ENCODE results near the gene NSDHL. TPM values are rescaled to one million over a fixed set of nuclear protein-coding genes. Genes with fewer than 3 reads are reported as not detected.

The NSDHL gene
- total and polyA plus RNA-seq, 2 experiments from 2014 or later = 46.2 to 62.9 TPM

GRCh38 chrX:152878976-152879755 lies 48.3 kb downstream of the NSDHL start:
- 67% methylated on average over 16 of the region's 16 CpGs for WGBS (ENCODE audit: low lambda C conversion rate, missing lambda C conversion rate)
- H3K4me1 ChIP-seq (ENCODE audit: insufficient read depth) = no peaks in the 10 kb centered on the region
- no peaks in the 10 kb centered on the region for H3K9me2 ChIP-seq (replicated peaks; ENCODE audit: insufficient read depth)
- no peaks in the 10 kb centered on the region for H3K79me2 ChIP-seq
- no peak overlapping the region for H3K4me3 ChIP-seq
- TF ChIP-seq EZH2phosphoT487 (IDR thresholded peaks at IDR 0.05; ENCODE audit: low read depth, severe bottlenecking, unreplicated experiment) (no peak), CTCF (IDR thresholded peaks at IDR 0.05; ENCODE audit: poor library complexity) (no peak), EZH2 (IDR thresholded peaks at IDR 0.05; ENCODE audit: borderline replicate concordance) (no peak)
- H3K36me3 ChIP-seq (replicated peaks; ENCODE audit: insufficient read depth, low read depth) = no peaks in the 10 kb centered on the region
- DNase-seq (ENCODE audit: low spot score) = no peak
- no peak overlapping the region for H3K4me2 ChIP-seq
- no peaks in the 10 kb centered on the region for H3K27me3 ChIP-seq
- no peak overlapping the region for H3K27ac ChIP-seq
- no peaks in the 10 kb centered on the region for H4K20me1 ChIP-seq (ENCODE audit: insufficient read depth, poor library complexity, severe bottlenecking)
- H2AFZ ChIP-seq = no peak overlapping the region
- no peaks in the 10 kb centered on the region for H3K9me3 ChIP-seq (ENCODE audit: low read depth)

- Histone ChIP-seq H2AFZ (no peak overlapping the region), H3K79me2 (no peaks in the 10 kb centered on the region), H3K36me3 (replicated peaks; ENCODE audit: insufficient read depth, low read depth) (no peaks in the 10 kb centered on the region), H4K20me1 (ENCODE audit: insufficient read depth, poor library complexity, severe bottlenecking) (no peaks in the 10 kb centered on the region), H3K4me2 (no peak overlapping the region), H3K27me3 (no peaks in the 10 kb centered on the region), H3K4me3 (no peak overlapping the region), H3K4me1 (ENCODE audit: insufficient read depth) (no peaks in the 10 kb centered on the region), H3K9me3 (ENCODE audit: low read depth) (no peaks in the 10 kb centered on the region), H3K9me2 (replicated peaks; ENCODE audit: insufficient read depth) (no peaks in the 10 kb centered on the region), H3K27ac (no peak overlapping the region)
- DNase-seq (ENCODE audit: low spot score) = no peak
- WGBS (ENCODE audit: low lambda C conversion rate, missing lambda C conversion rate) = 77% methylated on average over 2 of the region's 2 CpGs
- TF ChIP-seq CTCF (IDR thresholded peaks at IDR 0.05; ENCODE audit: poor library complexity) (no peak), EZH2phosphoT487 (IDR thresholded peaks at IDR 0.05; ENCODE audit: low read depth, severe bottlenecking, unreplicated experiment) (no peak), EZH2 (IDR thresholded peaks at IDR 0.05; ENCODE audit: borderline replicate concordance) (no peak)
Observed at GRCh38 chrX:152881289-152881688, 50.4 kb downstream of the NSDHL start.

- TF ChIP-seq EZH2phosphoT487 (IDR thresholded peaks at IDR 0.05; ENCODE audit: low read depth, severe bottlenecking, unreplicated experiment) (no peak), EZH2 (IDR thresholded peaks at IDR 0.05; ENCODE audit: borderline replicate concordance) (no peak), CTCF (IDR thresholded peaks at IDR 0.05; ENCODE audit: poor library complexity) (no peak)
- WGBS (ENCODE audit: low lambda C conversion rate, missing lambda C conversion rate) = 54% methylated on average over 6 of the region's 6 CpGs
- Histone ChIP-seq H3K36me3 (replicated peaks; ENCODE audit: insufficient read depth, low read depth) (no peaks in the 10 kb centered on the region), H3K79me2 (no peaks in the 10 kb centered on the region), H3K9me2 (replicated peaks; ENCODE audit: insufficient read depth) (no peaks in the 10 kb centered on the region), H3K27me3 (no peaks in the 10 kb centered on the region), H3K4me1 (ENCODE audit: insufficient read depth) (no peaks in the 10 kb centered on the region), H2AFZ (no peak overlapping the region), H4K20me1 (ENCODE audit: insufficient read depth, poor library complexity, severe bottlenecking) (no peaks in the 10 kb centered on the region), H3K27ac (no peak overlapping the region), H3K4me3 (no peak overlapping the region), H3K4me2 (no peak overlapping the region), H3K9me3 (ENCODE audit: low read depth) (no peaks in the 10 kb centered on the region)
- no peak for DNase-seq (ENCODE audit: low spot score)
Observed at GRCh38 chrX:152884171-152884570, 53.3 kb downstream of the NSDHL start.

Measured in hepatocyte (in vitro differentiated cells).